Bone marrow (tissue), 2 donors: ENCODE data around the gene CALML6.

Source experiments
- DNase-seq, 2 donors: peaks; one replicate each; lab custom pipeline; 2025; lab: John Stamatoyannopoulos, UW

Gene CALML6

GRCh38 chr1:1911350-1912041 lies 3.6 kb upstream of the CALML6 start:
- no peak for DNase-seq

- no peak for DNase-seq
Measured at GRCh38 chr1:1914101-1914970, 724 bp upstream of the CALML6 start.

- no peak for DNase-seq
Measured at GRCh38 chr1:1915911-1916840, 1.1 kb downstream of the CALML6 start.

GRCh38 chr1:1916851-1917251 lies 1.8 kb downstream of the CALML6 start:
- DNase-seq = no peak

GRCh38 chr1:1917304-1917976 lies 2.4 kb downstream of the CALML6 start:
- DNase-seq = no peak

- DNase-seq = no peak
Measured at GRCh38 chr1:1917995-1918900, 3.2 kb downstream of the CALML6 start.

GRCh38 chr1:1918901-1919303 lies 3.8 kb downstream of the CALML6 start, which contains the start of gene TMEM52:
Gene TMEM52 (minus strand): TSS chr1:1919279. CDS start chr1:1919265, 14 bp downstream.
- no peak for DNase-seq

- peak; percentile 86 to 95 for DNase-seq
Measured at GRCh38 chr1:1919304-1920056, 4.4 kb downstream of the CALML6 start.

- no peak for DNase-seq
Measured at GRCh38 chr1:1920057-1920607, 5.1 kb downstream of the CALML6 start.

GRCh38 chr1:1920608-1921458 lies 5.8 kb downstream of the CALML6 start:
- DNase-seq = no peak

- DNase-seq = no peak
Measured at GRCh38 chr1:1921459-1921862, 6.4 kb downstream of the CALML6 start.

- DNase-seq = no peak
Measured at GRCh38 chr1:1921901-1922701, 7.0 kb downstream of the CALML6 start.

- no peak for DNase-seq
Measured at GRCh38 chr1:1922702-1922955, 7.6 kb downstream of the CALML6 start.

GRCh38 chr1:1922956-1923833 lies 8.1 kb downstream of the CALML6 start:
- no peak for DNase-seq

- DNase-seq = no peak
Measured at GRCh38 chr1:1924386-1924785, 9.3 kb downstream of the CALML6 start.

- DNase-seq = no peak
Measured at GRCh38 chr1:1924849-1925248, 9.8 kb downstream of the CALML6 start.
